HG03039 (cell line): Measurements from ENCODE around the gene RTTN.
A peak's percentile ranks its signal among the peaks of the same experiment; 100 is the strongest.
"Not testable (repeated sequence)": the region's sequence is repeated elsewhere in the genome, so short reads cannot be mapped to it uniquely, and the experiment has no call there.

Experiments
- ATAC-seq: cut with Tn5 transposase; IDR thresholded peaks from one replicate; pipeline ENCODE4 v1.9.1; 2021; ENCODE audit warnings: mild to moderate bottlenecking, moderate library complexity; ENCODE audit not compliant: unreplicated experiment

The RTTN gene, protein sequence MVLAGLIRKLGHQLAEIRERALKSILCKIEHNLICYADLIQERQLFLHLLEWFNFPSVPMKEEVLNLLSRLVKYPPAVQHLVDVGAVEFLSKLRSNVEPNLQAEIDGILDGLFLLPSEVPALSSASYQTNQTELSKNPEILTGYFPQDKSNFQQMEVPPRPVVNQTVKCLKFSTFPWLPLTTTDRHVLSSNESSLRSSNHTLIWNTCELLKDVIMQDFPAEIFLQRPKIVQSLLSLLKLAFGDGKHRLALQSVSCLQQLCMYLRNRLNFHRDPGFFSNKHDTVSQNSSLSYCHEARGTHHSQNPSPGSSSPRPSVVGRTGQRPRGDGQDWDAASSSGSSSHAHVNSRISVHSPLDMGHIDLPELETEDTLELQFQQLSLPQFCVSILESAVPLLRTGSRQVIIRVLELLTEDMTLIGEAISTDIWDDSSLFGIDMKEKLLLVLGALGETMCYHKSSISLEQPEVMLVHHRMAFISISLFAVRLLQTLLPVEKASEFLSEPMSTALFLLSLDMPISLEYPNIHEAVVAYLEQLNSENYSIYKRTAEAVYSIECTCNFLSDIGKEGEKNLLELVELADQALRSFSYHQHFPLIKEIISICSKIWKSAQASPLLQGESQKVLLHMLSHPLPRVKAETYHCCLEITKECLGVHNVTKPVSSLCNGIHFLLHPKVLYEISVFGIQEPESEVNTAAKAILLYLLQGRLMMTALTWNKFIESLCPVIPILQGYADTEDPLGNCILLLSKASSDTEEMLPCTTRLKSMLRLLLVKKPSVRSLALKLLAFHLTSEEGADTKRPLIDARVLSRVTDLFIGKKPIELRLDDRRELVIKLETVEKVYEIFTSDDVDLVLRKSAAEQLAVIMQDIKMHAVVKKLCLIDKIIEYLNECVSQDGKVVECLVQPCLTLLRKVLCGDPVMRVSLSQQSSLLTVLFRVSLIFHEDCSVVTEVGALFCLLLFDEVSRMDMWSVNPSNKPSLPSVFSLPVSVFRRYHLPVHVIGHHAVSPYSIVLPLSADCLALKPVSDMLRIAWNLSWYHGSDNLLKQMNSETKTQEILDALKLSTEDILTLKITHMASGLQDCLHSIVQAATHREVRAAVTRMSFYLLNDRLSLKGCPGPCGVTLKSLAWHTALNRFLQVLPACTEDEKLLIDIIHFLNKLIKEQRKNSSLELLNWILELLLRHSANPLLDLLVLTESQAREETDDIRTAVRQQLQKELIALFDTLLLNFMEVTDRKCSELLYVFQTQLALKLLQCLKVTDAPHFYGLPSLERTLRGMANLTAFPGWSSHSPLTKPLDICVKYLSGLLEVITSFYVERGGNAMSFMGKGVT (N-terminal part only)

DNA sequence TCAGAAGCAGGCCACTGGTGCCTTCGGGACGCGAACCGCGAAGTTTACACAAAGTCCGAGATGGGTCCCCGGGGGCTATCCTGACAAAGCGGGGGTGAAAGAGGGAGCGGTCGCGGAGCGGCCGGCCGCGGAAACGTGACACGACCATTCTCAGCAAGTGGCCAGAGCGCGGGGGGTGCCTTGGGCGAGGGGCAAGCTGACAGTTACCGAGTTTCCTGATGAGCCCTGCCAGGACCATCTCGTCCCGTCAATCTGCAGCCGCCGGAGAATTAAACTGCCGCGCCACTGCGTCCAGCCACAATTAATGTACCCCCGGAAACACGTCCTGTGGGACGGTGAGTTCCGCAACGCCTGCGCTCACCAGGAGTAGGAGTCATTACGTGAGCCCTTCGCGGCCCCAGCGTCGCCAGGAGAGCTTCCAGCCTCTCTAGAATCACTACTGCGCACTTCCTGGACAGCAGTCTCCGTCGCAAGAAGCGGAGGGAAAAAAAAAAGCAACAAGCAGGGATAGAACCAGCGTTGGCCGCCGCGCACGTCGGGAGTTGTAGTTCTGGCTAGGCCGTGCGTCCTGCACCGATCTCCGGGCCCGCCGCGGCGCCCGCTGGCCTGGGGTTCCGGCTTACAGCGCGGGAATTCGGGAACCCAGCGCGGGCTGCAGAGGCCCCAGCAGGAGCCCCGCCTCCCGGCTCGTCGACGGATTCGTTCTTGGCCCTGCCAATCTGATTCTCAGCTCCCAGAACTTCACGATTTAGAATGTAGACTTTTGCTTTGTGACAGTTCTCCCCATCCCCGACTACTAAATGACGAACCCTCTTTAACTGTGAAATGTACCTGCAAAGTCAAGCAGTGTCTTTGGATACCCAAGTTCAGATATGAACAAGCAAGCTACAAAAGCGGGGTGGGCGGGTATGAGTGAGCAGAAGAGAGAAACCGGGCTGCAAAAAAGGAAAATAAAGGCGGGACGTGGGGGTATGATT is at the start of gene RTTN:
Gene RTTN, minus strand, starts transcription at position 267 of the 977 bp plus-strand sequence. Its CDS starts 29 bp downstream, at position 238.
- peak; percentile 98 for ATAC-seq

GRCh38 chr18:70250781-70251180 is 45.3 kb upstream of the RTTN start:
- ATAC-seq: no peak

DNA sequence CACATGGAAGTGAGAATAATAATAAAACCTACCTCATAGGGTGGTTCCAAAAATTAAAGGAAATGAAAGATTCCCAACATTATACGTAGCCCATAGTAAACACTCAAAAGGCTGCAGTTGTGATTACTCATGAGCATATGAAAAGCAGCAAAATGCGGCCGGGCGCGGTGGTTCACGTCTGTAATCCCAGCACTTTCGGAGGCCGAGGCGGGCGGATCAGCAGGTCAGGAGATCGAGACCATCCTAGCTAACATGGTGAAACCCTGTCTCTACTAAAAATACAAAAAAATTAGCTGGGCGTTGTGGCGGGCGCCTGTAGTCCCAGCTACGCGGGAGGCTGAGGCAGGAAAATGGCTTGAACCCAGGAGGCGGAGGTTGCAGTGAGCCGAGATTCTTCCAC is 44.4 kb upstream of the RTTN start:
- not testable (repeated sequence) for ATAC-seq

DNA sequence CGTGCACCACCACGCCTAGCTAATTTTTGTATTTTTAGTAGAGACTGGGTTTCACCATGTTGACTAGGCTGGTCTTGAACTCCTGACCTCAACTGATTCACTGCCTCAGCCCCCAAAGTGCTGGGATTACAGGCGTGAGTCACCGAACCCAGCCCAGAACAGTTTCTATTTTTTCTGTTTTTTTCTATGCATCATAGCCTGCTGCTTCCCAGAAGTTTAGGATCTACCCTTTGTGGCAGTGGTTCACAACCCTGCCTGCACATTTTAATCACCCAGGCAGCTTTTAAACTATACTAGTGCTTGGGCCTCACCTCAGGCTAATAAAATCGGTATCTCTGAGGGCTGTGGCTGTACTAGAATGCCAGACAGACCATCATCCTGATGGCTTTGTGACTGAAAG is 43.6 kb upstream of the RTTN start:
- no peak for ATAC-seq

GRCh38 chr18:70246061-70246466 is 40.6 kb upstream of the RTTN start:
- no peak for ATAC-seq

DNA sequence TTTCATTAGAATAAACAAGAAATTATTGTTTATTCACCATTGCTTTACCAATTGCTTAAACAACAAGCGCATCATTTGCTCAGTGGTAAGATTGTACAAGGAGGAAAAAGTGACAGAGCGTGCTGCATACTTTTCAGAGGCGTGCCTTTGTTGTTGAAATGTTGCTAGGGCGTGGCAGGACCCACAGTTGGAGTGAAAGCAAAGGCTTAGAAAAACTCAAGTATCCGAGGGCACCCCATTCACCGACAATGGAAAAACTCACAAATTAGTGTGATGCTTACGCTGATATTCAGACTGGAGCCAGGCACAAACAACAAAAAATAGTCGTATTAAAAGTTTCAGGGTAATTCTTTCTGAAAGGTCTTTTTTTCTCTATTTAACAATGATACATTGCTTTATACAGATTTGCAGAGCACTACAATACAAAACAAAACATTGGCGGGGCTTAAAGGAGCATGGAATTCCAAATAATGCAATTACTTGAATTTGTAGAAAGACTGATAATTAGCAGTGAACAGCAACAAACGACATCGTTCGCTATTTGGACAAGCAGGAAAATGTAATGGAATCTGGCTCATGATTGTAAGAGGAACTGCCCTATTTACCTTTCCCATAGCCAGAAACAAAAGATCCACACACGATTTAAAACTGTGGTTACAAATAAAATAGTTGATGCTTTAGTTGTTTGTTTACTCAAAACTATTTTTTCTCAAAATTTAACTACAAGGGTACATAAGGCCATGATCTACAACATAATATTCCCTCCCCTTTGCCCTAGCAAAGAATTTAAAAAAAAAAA is 37.8 kb upstream of the RTTN start:
- no peak for ATAC-seq

DNA sequence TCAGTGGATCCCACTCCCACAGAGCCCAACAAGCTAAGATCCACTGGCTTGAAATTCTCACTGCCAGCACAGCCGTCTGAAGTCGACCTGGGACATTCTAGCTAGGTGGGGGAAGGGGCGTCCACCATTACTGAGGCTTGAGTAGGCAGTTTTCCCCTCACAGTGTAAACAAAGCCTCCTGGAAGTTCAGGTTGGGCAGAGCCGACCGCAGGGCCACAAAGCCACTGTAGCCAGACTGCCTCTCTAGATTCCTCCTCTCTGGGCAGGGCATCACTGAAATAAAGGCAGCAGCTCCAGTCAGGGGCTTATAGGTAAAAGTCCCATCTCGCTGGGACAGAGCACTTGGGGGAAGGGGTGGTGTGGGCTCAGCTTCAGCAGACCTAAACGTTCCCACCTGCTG is 31.4 kb upstream of the RTTN start:
- ATAC-seq: not testable (repeated sequence)

DNA sequence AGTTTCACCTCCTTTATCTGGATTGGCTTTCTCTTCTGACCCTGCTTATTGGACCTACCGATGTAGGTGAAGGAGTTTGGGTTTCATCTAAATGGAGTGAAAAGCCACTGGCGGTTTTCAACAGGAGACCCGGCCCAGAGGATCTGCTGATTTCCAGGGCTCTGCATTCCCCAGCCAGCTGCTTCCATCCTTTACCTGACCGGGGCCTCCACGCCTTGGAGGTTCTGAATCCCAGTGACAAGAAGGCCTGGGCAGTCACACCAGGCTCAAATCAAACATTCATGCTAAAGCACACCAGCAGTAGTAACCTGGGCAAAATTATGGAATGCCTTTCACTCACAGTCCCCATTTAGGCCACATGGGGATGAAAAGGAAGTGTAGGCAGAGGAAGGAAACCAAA is 30.0 kb upstream of the RTTN start:
- no peak for ATAC-seq

DNA sequence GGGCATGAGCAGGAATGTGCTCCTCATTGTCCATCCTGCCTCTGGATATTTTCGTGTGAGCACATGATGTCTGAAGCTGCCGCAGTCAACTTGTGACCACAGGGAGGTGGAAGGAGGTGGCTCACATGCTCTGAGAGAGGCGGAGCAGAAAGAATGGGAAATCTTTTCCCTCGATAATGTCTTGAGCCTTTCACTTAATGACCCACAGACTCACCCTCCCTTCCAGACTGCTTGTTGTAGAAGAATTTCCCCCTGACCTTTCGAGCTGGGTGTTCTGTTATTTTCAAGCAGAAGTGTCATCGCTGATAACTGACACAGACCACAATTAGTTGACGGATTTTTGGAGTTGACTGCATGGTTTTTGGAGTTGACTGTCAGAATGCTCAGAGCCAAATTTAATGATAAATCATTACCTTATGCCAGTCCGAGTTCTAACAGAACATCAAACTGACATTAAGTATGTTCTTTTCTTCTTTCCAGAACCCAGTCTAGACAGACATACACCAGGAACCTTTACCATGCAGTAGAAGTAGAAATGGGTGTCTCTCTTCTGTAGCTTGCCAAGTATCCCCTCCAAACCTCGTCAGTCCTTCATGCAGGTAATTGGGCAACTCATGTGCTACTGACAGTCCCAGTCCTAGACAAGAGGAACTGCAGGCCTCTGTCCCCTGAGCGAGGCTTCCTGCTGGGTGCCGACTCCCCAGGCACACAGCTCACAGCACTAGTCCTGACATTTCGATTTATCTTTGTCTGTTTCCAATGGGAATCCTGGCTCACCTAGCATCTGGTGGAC is 29.4 kb upstream of the RTTN start:
- no peak for ATAC-seq

GRCh38 chr18:70233974-70234373 is 28.5 kb upstream of the RTTN start:
- ATAC-seq: no peak

DNA sequence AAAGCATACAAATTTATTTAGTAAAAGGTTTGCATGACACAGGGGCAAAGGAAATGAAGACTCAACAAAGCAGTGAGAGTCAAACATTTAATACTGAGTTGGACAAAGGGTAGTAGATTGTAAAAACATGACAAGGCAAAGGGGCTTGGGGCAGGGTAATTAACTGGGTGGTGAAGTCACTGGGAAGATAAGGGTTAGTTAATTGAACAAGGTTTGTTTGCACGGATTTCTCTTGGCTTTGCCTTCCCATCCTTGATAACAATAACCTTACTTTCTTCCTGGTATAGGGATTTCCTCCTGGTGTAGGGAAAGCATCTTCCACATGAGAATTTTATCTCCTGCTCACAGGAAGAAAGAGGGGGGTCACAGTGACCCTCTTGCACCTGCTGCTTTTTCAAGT is 26.8 kb upstream of the RTTN start:
- no peak for ATAC-seq

- ATAC-seq: no peak
Observed at GRCh38 chr18:70229639-70230038, 24.2 kb upstream of the RTTN start.

- no peak for ATAC-seq
Observed at GRCh38 chr18:70228536-70228935, 23.0 kb upstream of the RTTN start.

DNA sequence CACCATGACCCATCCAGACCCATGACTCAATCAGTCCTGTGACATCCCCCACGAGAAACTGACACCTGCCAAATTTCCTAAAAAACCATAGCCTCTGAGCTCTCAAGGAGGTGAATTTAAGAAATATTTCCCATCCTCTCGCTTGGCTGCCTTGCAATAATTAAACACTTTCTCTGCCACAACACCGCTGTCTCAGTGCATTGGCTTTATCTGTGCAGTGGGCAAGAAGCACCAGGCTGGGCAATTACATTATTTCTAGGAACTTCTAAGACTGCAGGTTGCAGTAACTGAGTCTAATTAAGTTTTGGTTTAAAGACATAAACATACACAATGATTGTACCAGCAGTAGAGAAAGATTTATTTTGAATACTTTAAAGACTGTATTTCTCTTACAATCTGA is 22.0 kb upstream of the RTTN start:
- ATAC-seq: no peak

- ATAC-seq: no peak
Observed at GRCh38 chr18:70221915-70222278, 16.4 kb upstream of the RTTN start.

DNA sequence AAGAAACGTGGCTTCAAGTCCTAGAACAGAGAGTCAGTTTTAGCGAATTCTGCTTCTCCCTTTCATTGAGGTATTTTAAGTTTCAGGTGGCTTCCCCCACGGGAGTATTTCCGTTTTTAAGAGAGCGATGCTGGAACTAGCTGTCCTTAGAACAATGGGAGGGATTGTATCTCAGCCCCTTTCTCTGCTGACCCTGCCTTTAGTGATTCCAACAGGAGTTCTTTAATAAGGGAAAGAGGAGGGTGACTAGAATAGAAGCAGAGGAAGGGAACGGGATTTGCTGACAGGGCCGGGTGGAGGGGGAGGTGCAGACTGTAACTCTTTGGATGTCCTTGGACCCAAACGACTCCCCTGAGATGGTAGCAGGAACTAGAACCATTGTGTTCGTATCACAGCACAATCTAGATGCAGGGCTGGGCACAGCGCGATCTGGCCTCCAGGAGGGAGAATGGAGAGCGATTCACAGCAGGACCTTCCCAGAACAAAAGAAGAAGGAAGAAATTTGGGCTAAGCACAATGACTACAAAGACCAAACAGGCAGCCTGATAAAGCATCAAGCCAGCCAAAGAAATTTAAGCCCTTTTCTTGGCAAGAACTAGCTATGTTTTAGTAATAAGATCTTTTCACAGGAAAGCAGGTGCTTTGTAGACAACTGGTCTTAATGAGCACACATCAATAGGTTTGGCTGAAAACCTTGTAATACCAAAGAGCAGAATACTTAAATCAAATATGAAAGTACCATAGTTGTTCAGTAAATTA is 15.8 kb upstream of the RTTN start:
- ATAC-seq: no peak

- no peak for ATAC-seq
Observed at GRCh38 chr18:70220628-70221027, 15.1 kb upstream of the RTTN start.

DNA sequence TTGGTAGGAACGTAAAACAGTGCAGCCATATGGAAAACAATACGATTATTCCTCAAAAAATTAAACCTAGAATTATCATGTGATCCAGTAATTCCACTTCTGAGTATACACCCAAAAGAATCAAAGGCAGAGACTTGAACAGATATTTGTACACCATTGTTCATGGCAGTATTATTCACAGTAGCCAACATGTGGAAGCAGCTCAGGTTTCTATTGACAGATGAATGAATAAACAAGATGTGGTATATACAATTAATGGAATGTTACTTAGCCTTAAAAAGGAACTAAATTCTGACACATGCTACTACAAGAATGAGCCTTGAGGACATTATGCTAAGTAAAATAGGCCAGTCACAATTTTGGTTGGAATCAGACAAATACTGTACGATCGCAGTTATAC is 14.2 kb upstream of the RTTN start:
- no peak for ATAC-seq
